PC-3 (cell line): Measurements from ENCODE around the gene CCDC7. TPM values are rescaled to one million over a fixed set of nuclear protein-coding genes. Genes with fewer than 3 reads are reported as not detected.

Source experiments
- ATAC-seq: fragments of 200-7000 bp; cut with Tn5 transposase; 2 replicates; pipeline ENCODE4 v1.9.1; 2020; ENCODE audit warnings: mild to moderate bottlenecking, moderate library complexity
- BruUV-seq: library from RNA; stranded (reverse); fragments of 400-500 nt; replicated peaks from 2 replicates; lab custom pipeline; 2021; lab: Mats Ljungman, UMichigan
- CTCF ChIA-PET: fragments of 300-600 bp; sonication (Branson Sonifier 250); formaldehyde crosslinking; loops from one replicate; lab custom pipeline; 2022; ENCODE audit warnings: antibody characterized with exemption; lab: Charles Lee
- POLR2A ChIA-PET: fragments of 300-600 bp; sonication (Branson Sonifier 250); formaldehyde crosslinking; loops from one replicate; lab custom pipeline; 2022; ENCODE audit warnings: antibody characterized with exemption; ENCODE audit not compliant: unreplicated experiment; lab: Charles Lee
- DNase-seq: peaks from one replicate; pipeline ENCODE4 v3.0.0-alpha.2; 2015
- H2AFZ ChIP-seq: fragments of 300-600 bp; sonication (generic); 2 replicates; pipeline ENCODE4 v1.6.0; 2016; ENCODE audit warnings: antibody characterized with exemption, low read length
- H3F3A ChIP-seq: fragments of 300-600 bp; sonication (generic); one replicate; pipeline ENCODE4 v1.6.0; 2017; ENCODE audit warnings: antibody characterized with exemption, low read length, control low read depth, mild to moderate bottlenecking; ENCODE audit not compliant: unreplicated experiment
- H3K27ac ChIP-seq: fragments of 300-600 bp; sonication (generic); 2 replicates; pipeline ENCODE4 v1.5.1; 2016; ENCODE audit warnings: mild to moderate bottlenecking, low read length
- H3K27me3 ChIP-seq: fragments of 300-600 bp; sonication (generic); 2 replicates; pipeline ENCODE4 v1.6.1; 2016; ENCODE audit warnings: low read length, mixed read lengths
- H3K36me3 ChIP-seq: fragments of 300-600 bp; sonication (generic); 2 replicates; pipeline ENCODE4 v1.6.1; 2016; ENCODE audit warnings: low read depth, mixed run types, low read length, mixed read lengths
- H3K4me1 ChIP-seq: fragments of 300-600 bp; sonication (generic); 2 replicates; pipeline ENCODE4 v1.5.1; 2016; ENCODE audit warnings: low read length; ENCODE audit not compliant: insufficient read depth
- H3K4me2 ChIP-seq: fragments of 300-600 bp; sonication (generic); 2 replicates; pipeline ENCODE4 v1.6.0; 2016; ENCODE audit warnings: low read length
- H3K4me3 ChIP-seq: fragments of 300-600 bp; sonication (generic); 2 replicates; pipeline ENCODE4 v1.5.1; 2016; ENCODE audit warnings: mild to moderate bottlenecking, low read length, mixed read lengths
- H3K79me2 ChIP-seq: fragments of 300-600 bp; sonication (generic); 2 replicates; pipeline ENCODE4 v1.6.1; 2017; ENCODE audit warnings: low read length, mixed read lengths
- H3K9ac ChIP-seq: fragments of 300-600 bp; sonication (generic); 2 replicates; pipeline ENCODE4 v1.6.0; 2016; ENCODE audit warnings: mild to moderate bottlenecking, low read length
- H3K9me2 ChIP-seq: fragments of 300-600 bp; sonication (generic); replicated peaks from 2 replicates; pipeline ENCODE4 v1.6.1; 2016; ENCODE audit warnings: mixed run types, low read length, mixed read lengths
- H3K9me3 ChIP-seq: fragments of 300-600 bp; sonication (generic); 2 replicates; pipeline ENCODE4 v1.6.1; 2016; ENCODE audit warnings: low read length, mixed read lengths
- H4K20me1 ChIP-seq: fragments of 300-600 bp; sonication (generic); 2 replicates; pipeline ENCODE4 v1.6.1; 2016; ENCODE audit warnings: low read length, mixed read lengths
- EZH2 ChIP-seq: fragments of 300-600 bp; sonication (generic); IDR thresholded peaks from one replicate; pipeline ENCODE4 v1.6.1; 2017; ENCODE audit warnings: antibody characterized with exemption, mild to moderate bottlenecking, low read length; ENCODE audit not compliant: unreplicated experiment
- EZH2phosphoT487 ChIP-seq: fragments of 300-600 bp; sonication (generic); IDR thresholded peaks from 2 replicates; pipeline ENCODE4 v1.6.1; 2018; ENCODE audit warnings: mild to moderate bottlenecking, antibody characterized with exemption, low read length, borderline replicate concordance
- intact Hi-C: fragments of 100-400 bp; cut with micrococcal nuclease; formaldehyde crosslinking; loops from 2 replicates; pipeline ENCODE4 v1.9.0; 2023
- total RNA-seq: library from RNA; depleted of rRNA; stranded (reverse); fragments of >200 nt; gene quantifications from 2 replicates; pipeline ENCODE4 v1.2.3, GENCODE V29; 2014
- TF ChIP-seq, protein P1 (sequence below): fragments of 300-600 bp; sonication (generic); conservative IDR thresholded peaks from 2 replicates; pipeline ENCODE4 v1.5.1; 2017; ENCODE audit warnings: antibody characterized with exemption, low read depth, mild to moderate bottlenecking, low read length

Gene CCDC7
- total RNA-seq, 1 experiment from 2014 or later, result 19.1 TPM

DNA sequence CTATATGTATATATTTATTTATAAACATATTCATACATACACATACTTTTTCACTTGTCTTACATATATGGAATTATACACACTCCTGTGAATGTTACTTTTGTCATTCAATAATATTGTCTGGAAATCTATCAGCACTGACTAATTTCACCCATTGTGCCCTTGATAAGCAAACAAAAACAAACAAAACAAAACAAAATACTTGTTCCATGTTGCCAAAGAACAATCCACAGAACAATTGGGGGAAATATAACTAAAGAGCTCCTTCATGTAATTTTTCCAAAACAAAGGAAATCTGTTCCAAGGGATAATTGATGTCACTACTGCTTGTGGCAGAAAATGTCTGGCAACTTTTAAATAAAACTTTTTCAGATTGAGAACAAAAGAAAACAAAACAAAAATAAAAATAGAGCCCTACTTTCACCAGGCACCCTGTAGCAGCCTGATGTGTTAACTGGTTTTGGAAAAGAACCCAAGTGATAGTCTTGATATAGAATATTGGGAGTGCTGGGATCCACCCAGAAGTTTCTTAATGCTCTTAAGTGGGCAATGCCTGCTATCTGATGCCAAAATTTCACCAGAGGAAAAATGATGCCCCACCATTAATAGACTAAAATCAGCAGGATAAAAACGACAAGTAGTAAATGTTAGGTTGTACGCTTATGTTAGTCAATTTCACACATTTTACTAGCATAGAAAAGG lies 34.0 kb upstream of the CCDC7 start:
- Histone ChIP-seq H3K4me1 (peaks cover 25% of the 10 kb centered on the region), H3F3A (peaks cover 5% of the 10 kb centered on the region), H3K27me3 (no peaks in the 10 kb centered on the region), H3K9me3 (no peaks in the 10 kb centered on the region), H3K9me2 (no peaks in the 10 kb centered on the region), H3K79me2 (no peaks in the 10 kb centered on the region), H3K9ac (no peak overlapping the region), H4K20me1 (no peaks in the 10 kb centered on the region), H3K27ac (peak overlapping the region; percentile 68; the same call in 1 of the 2 replicates), H3K4me2 (peak overlapping the region; percentile 7), H2AFZ (peak overlapping the region; percentile 1; the same call in 1 of the 2 replicates), H3K4me3 (no peak overlapping the region), H3K36me3 (no peaks in the 10 kb centered on the region)
- ATAC-seq, result no peak
- no peak for DNase-seq
- intact Hi-C loops, result loop anchor here (2.0 kb wide), 1 partner anchor 35 kb away; the partner anchor contains the start of gene CCDC7
- BruUV-seq, result no TSS peak
- ChIA-PET CTCF (no interaction called here), POLR2A (no interaction called here)
- TF ChIP-seq, protein P1, sequence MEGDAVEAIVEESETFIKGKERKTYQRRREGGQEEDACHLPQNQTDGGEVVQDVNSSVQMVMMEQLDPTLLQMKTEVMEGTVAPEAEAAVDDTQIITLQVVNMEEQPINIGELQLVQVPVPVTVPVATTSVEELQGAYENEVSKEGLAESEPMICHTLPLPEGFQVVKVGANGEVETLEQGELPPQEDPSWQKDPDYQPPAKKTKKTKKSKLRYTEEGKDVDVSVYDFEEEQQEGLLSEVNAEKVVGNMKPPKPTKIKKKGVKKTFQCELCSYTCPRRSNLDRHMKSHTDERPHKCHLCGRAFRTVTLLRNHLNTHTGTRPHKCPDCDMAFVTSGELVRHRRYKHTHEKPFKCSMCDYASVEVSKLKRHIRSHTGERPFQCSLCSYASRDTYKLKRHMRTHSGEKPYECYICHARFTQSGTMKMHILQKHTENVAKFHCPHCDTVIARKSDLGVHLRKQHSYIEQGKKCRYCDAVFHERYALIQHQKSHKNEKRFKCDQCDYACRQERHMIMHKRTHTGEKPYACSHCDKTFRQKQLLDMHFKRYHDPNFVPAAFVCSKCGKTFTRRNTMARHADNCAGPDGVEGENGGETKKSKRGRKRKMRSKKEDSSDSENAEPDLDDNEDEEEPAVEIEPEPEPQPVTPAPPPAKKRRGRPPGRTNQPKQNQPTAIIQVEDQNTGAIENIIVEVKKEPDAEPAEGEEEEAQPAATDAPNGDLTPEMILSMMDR, result no peak
- TF ChIP-seq EZH2 (no peak), EZH2phosphoT487 (no peak)

DNA sequence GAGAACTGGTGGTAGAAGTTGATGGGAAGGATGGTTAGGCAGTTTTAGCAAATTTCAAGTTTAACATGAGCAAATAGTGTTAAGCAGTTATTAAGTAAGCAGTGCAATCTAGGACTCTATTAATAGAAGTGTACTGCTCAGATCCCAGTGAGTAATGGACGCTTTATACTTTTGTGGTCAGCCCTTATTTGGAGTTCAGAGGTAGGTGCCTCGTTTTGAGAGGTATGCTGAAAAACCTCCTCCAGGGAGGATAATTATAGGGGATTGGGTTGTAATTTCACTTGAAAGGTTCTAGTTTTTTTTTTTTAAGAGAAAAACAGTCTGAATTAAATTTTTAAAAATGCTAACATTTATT lies 33.5 kb upstream of the CCDC7 start:
- H3K9ac ChIP-seq, result no peak overlapping the region

More for the DNA sequence above, 33.5 kb upstream of the CCDC7 start:
- H3K79me2 ChIP-seq, result no peaks in the 10 kb centered on the region
- H3K4me1 ChIP-seq, result peaks cover 25% of the 10 kb centered on the region
- no peaks in the 10 kb centered on the region for H3K36me3 ChIP-seq
- H3K9me2 ChIP-seq, result no peaks in the 10 kb centered on the region
- BruUV-seq, result no TSS peak
- H2AFZ ChIP-seq, result peak overlapping the region; percentile 1; the same call in 1 of the 2 replicates
- H3K4me3 ChIP-seq, result no peak overlapping the region
- no peaks in the 10 kb centered on the region for H3K9me3 ChIP-seq
- no peaks in the 10 kb centered on the region for H3K27me3 ChIP-seq
- peak overlapping the region; percentile 7 for H3K4me2 ChIP-seq
- no peaks in the 10 kb centered on the region for H4K20me1 ChIP-seq
- TF ChIP-seq, protein P1, result no peak
- no peak for TF ChIP-seq EZH2
- no peak for TF ChIP-seq EZH2phosphoT487
- ChIA-PET POLR2A (no interaction called here), CTCF (no interaction called here)
- H3F3A ChIP-seq, result peaks cover 5% of the 10 kb centered on the region
- peak overlapping the region; percentile 68 for H3K27ac ChIP-seq
- peak; percentile 39 for ATAC-seq
- intact Hi-C loops, result loop anchor here (2.0 kb wide), 1 partner anchor 34 kb away; the partner anchor contains the start of gene CCDC7
- peak; percentile 65 for DNase-seq
